CD14-positive monocyte (primary cell): ENCODE measurements around the gene GPR173. TPM values are rescaled to one million over a fixed set of nuclear protein-coding genes. Genes with fewer than 3 reads are reported as not detected.

Experiments used
- DNase-seq, 3 donors: peaks; one replicate each; pipeline ENCODE4 v3.0.0-alpha.2; 2011 to 2022
- H2AFZ ChIP-seq: 2 replicates; pipeline ENCODE4 v1.6.0; 2012; ENCODE audit warnings: mild to moderate bottlenecking, low read depth, low read length, inconsistent platforms; ENCODE audit not compliant: insufficient read depth, poor library complexity, severe bottlenecking
- H3K27ac ChIP-seq, 2 donors: 1 replicate in 1 of 2; 2 replicates in 1 of 2; pipeline ENCODE4 v1.5.1; 2012 to 2013; ENCODE audit warnings: low read length in 2 of 2, control low read depth in 1 of 2, inconsistent platforms in 1 of 2, low read depth in 1 of 2, mild to moderate bottlenecking in 1 of 2
- H3K27me3 ChIP-seq, 2 donors: one replicate each; pipeline versions ENCODE4 v1.6.0 to v1.6.1; 2011 to 2013; ENCODE audit warnings: low read length in 2 of 2; ENCODE audit not compliant: control insufficient read depth in 2 of 2, insufficient read depth in 2 of 2
- H3K36me3 ChIP-seq, 2 donors: replicated peaks in 1 of 2; 1 replicate in 1 of 2; 2 replicates in 1 of 2; pipeline versions ENCODE4 v1.5.1 to v1.6.1; 2012 to 2013; ENCODE audit warnings: low read length in 2 of 2, control low read depth in 1 of 2, inconsistent platforms in 1 of 2, mild to moderate bottlenecking in 1 of 2; ENCODE audit not compliant: insufficient read depth in 2 of 2, control insufficient read depth in 1 of 2
- H3K4me1 ChIP-seq, 2 donors: 1 replicate in 1 of 2; 2 replicates in 1 of 2; pipeline versions ENCODE4 v1.5.1 to v1.6.1; 2012 to 2013; ENCODE audit warnings: low read length in 2 of 2, control low read depth in 1 of 2, inconsistent platforms in 1 of 2, mild to moderate bottlenecking in 1 of 2, moderate library complexity in 1 of 2; ENCODE audit not compliant: insufficient read depth in 2 of 2, control insufficient read depth in 1 of 2
- H3K4me2 ChIP-seq: replicated peaks from 2 replicates; pipeline ENCODE3; 2012; ENCODE audit warnings: low read length, moderate library complexity, mild to moderate bottlenecking; ENCODE audit not compliant: poor library complexity, severe bottlenecking; ENCODE audit errors: extremely low read depth
- H3K4me3 ChIP-seq, 3 experiments: fragments of 200-600 bp in 1 of 3; sonication (generic) in 1 of 3; replicated peaks in 1 of 3; 1 replicate in 2 of 3; 2 replicates in 1 of 3; pipeline ENCODE4 v1.5.1; 2011 to 2013; ENCODE audit warnings: low read length in 3 of 3, mild to moderate bottlenecking in 3 of 3, control low read depth in 2 of 3, low read depth in 2 of 3, inconsistent platforms in 1 of 3, moderate library complexity in 1 of 3
- H3K79me2 ChIP-seq: 2 replicates; pipeline ENCODE4 v1.6.0; 2012; ENCODE audit warnings: mild to moderate bottlenecking, control low read depth, inconsistent platforms, low read length, moderate library complexity; ENCODE audit not compliant: insufficient read depth
- H3K9ac ChIP-seq: 2 replicates; pipeline ENCODE4 v1.6.0; 2017; ENCODE audit warnings: low read length, mild to moderate bottlenecking; ENCODE audit not compliant: insufficient read depth, poor library complexity, severe bottlenecking
- H3K9me3 ChIP-seq, 2 donors: replicated peaks in 1 of 2; 1 replicate in 1 of 2; 2 replicates in 1 of 2; pipeline versions ENCODE4 v1.5.1 to v1.6.1; 2012 to 2013; ENCODE audit warnings: low read length in 2 of 2, control low read depth in 1 of 2; ENCODE audit not compliant: control insufficient read depth in 1 of 2, insufficient read depth in 1 of 2
- H4K20me1 ChIP-seq: 2 replicates; pipeline ENCODE4 v1.6.0; 2012; ENCODE audit warnings: mild to moderate bottlenecking, low read length, control low read depth, moderate library complexity; ENCODE audit not compliant: insufficient read depth
- H3K27ac Mint-ChIP-seq, 7 donors: one replicate each; pipeline ENCODE4 v1.8.0; 2020; ENCODE audit warnings: mild to moderate bottlenecking in 7 of 7, mixed read lengths in 7 of 7, moderate library complexity in 6 of 7, inconsistent platforms in 2 of 7
- H3K27me3 Mint-ChIP-seq, 3 donors: one replicate each; pipeline ENCODE4 v1.8.0; 2021 to 2022; ENCODE audit warnings: low read depth in 3 of 3, mild to moderate bottlenecking in 3 of 3, mixed read lengths in 3 of 3, moderate library complexity in 3 of 3, inconsistent platforms in 1 of 3
- H3K36me3 Mint-ChIP-seq, 2 donors: one replicate each; pipeline ENCODE4 v1.8.0; 2020; ENCODE audit warnings: mixed read lengths in 2 of 2, inconsistent platforms in 1 of 2, mild to moderate bottlenecking in 1 of 2
- H3K4me1 Mint-ChIP-seq: one replicate; pipeline ENCODE4 v1.8.0; 2020; ENCODE audit warnings: mild to moderate bottlenecking, mixed read lengths
- H3K4me3 Mint-ChIP-seq, 2 donors: one replicate each; pipeline ENCODE4 v1.8.0; 2020; ENCODE audit warnings: mild to moderate bottlenecking in 2 of 2, mixed read lengths in 2 of 2, moderate library complexity in 1 of 2
- H3K9me3 Mint-ChIP-seq, 7 donors: one replicate each; pipeline ENCODE4 v1.8.0; 2020 to 2022; ENCODE audit warnings: mixed read lengths in 7 of 7, mild to moderate bottlenecking in 6 of 7, moderate library complexity in 6 of 7, inconsistent platforms in 2 of 7
- CTCF ChIP-seq: fragments of 200-600 bp; IDR thresholded peaks from one replicate; pipeline ENCODE4 v1.8.0; 2022; ENCODE audit warnings: antibody characterized with exemption, mild to moderate bottlenecking
- WGBS: methylation state at CpG from one replicate; pipeline ENCODE4 v1.1.5; 2013; ENCODE audit warnings: missing lambda C conversion rate; ENCODE audit not compliant: insufficient coverage; 5-methylcytosine and 5-hydroxymethylcytosine counted together
- intact Hi-C, 2 donors: fragments of 100-400 bp; cut with micrococcal nuclease; formaldehyde crosslinking; loops; one replicate each; pipeline versions ENCODE4 v1.15.0 to v1.15.1; 2023
- polyA plus RNA-seq, 3 donors: library from polyadenylated mRNA; depleted of rRNA in 1 of 3; unstranded in 2 of 3; stranded (reverse) in 1 of 3; fragments of 300-500 nt in 2 of 3; fragments of >200 nt in 1 of 3; fragmentation: Illumina TruSeq in 2 of 3; gene quantifications; 1 replicate in 2 of 3; 2 replicates in 1 of 3; pipeline ENCODE4 v1.2.3, GENCODE V29; 2012 to 2021

The GPR173 gene
- polyA plus RNA-seq, 3 donors = 0.43 TPM; not detected in 2

- Mint-ChIP-seq H3K4me1 (peaks cover 15% of the 10 kb centered on the region), H3K27me3 (peaks cover 2 to 13% (median 4%) of the 10 kb centered on the region in 3 donors), H3K36me3 (no peaks in the 10 kb centered on the region), H3K4me3 (peak within 1 kb of the TSS; percentile 82 to 90), H3K9me3 (peaks cover 0 to 3% (median 0%) of the 10 kb centered on the region in 7 donors), H3K27ac (peak within 1 kb of the TSS; percentile 79 to 94 (median 89))
- DNase-seq = peak; percentile 84 to 88 (median 86)
- Histone ChIP-seq H3K9ac (peak within 1 kb of the TSS; percentile 65), H3K27ac (peak within 1 kb of the TSS; percentile 67 to 75), H2AFZ (peak within 1 kb of the TSS; percentile 83), H3K4me2 (peak within 1 kb of the TSS; percentile 71), H3K4me3 (peak within 1 kb of the TSS; percentile 70 to 80 (median 78)), H3K27me3 (no peaks in the 10 kb centered on the region), H4K20me1 (no peaks in the 10 kb centered on the region), H3K4me1 (peaks cover 10 to 16% of the 10 kb centered on the region in 2 donors), H3K79me2 (no peaks in the 10 kb centered on the region), H3K9me3 (no peaks in the 10 kb centered on the region), H3K36me3 (no peaks in the 10 kb centered on the region)
- no peak for TF ChIP-seq CTCF
- WGBS = 0% methylated on average over 32 of the region's 67 CpGs
- intact Hi-C loops = loop anchor here in 1 of 2 donors (2.0 to 10.0 kb wide), 2 partner anchors 21 to 131 kb away; partner anchors contain the start of gene KDM5C
These were observed 45.4 kb downstream of the GPR173 start, which contains the start of gene KANTR for GRCh38 chrX:53093748-53094581. Gene KANTR (plus strand): TSS chrX:53094142. CDS start chrX:53124273, 30,131 bp downstream.

GRCh38 chrX:53094582-53094905 lies 46.0 kb downstream of the GPR173 start:
- no peaks in the 10 kb centered on the region for H3K9me3 ChIP-seq
- no peaks in the 10 kb centered on the region for H3K36me3 ChIP-seq
- H4K20me1 ChIP-seq = no peaks in the 10 kb centered on the region
- Mint-ChIP-seq H3K36me3 (peaks cover 3% of the 10 kb centered on the region in 2 donors), H3K27ac (peak overlapping the region in 5 of 7 donors; percentile 37 to 94 (median 89)), H3K27me3 (peaks cover 2 to 13% (median 3%) of the 10 kb centered on the region in 3 donors), H3K4me1 (peaks cover 11% of the 10 kb centered on the region), H3K4me3 (peak overlapping the region; percentile 82 to 90), H3K9me3 (peaks cover 0 to 3% (median 0%) of the 10 kb centered on the region in 7 donors)
- H3K27me3 ChIP-seq = no peaks in the 10 kb centered on the region
- H3K4me2 ChIP-seq = peak overlapping the region; percentile 71
- H3K4me1 ChIP-seq = peaks cover 9 to 14% of the 10 kb centered on the region in 2 donors
- DNase-seq = no peak
- peak overlapping the region; percentile 83 for H2AFZ ChIP-seq
- no peak for TF ChIP-seq CTCF
- H3K4me3 ChIP-seq = peak overlapping the region; percentile 70 to 80 (median 78)
- H3K27ac ChIP-seq = peak overlapping the region; percentile 67 to 75
- no peaks in the 10 kb centered on the region for H3K79me2 ChIP-seq
- intact Hi-C loops = loop anchor here in 1 of 2 donors (10.0 kb wide), 1 partner anchor 130 kb away; the partner anchor contains the start of gene KDM5C
- WGBS = no CpG with 5 or more reads among the region's 5 CpGs
- peak overlapping the region; percentile 65 for H3K9ac ChIP-seq
